ENCODE results near the gene MRPS22.

- TF ChIP-seq, protein P1, sequence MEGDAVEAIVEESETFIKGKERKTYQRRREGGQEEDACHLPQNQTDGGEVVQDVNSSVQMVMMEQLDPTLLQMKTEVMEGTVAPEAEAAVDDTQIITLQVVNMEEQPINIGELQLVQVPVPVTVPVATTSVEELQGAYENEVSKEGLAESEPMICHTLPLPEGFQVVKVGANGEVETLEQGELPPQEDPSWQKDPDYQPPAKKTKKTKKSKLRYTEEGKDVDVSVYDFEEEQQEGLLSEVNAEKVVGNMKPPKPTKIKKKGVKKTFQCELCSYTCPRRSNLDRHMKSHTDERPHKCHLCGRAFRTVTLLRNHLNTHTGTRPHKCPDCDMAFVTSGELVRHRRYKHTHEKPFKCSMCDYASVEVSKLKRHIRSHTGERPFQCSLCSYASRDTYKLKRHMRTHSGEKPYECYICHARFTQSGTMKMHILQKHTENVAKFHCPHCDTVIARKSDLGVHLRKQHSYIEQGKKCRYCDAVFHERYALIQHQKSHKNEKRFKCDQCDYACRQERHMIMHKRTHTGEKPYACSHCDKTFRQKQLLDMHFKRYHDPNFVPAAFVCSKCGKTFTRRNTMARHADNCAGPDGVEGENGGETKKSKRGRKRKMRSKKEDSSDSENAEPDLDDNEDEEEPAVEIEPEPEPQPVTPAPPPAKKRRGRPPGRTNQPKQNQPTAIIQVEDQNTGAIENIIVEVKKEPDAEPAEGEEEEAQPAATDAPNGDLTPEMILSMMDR (IDR thresholded peaks at IDR 0.05), result peak; percentile 95 to 99 (median 97)
- no peak for TF ChIP-seq POLR2A (IDR thresholded peaks at IDR 0.05)
- TF ChIP-seq POLR2AphosphoS5 (IDR thresholded peaks at IDR 0.05), result peak; percentile 50
Observed at GRCh38 chr3:139329364-139329850, 14.4 kb upstream of the MRPS22 start.

Measured in prostate gland (tissue), 2 donors.